Measurements from ENCODE around the gene ARAP2. TPM values are rescaled to one million over a fixed set of nuclear protein-coding genes. Genes with fewer than 3 reads are reported as not detected.
A peak's percentile ranks its signal among the peaks of the same experiment; 100 is the strongest.

Gene ARAP2
- total RNA-seq, 2 experiments from 2014 or later = 6.9 to 8.6 TPM

DNA sequence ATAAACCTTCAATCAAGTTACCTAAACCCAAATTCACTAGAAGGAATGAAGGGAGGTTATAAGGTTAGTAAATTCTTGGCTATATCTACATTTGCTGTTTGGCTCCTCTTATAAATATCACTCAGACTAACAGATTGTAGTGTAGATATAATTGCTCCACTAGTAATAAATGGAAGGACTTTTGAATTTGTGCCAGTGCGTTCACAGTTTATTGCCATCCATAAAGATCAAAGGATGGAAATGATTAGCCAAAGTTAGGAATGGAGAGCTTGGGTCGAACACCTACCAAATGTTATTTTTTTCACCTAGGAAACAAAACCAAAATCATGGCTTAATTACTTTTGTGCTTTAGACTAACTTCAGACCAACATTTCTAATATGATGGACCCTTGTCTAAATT is 46.3 kb upstream of the ARAP2 start:
- no peaks in the 10 kb centered on the region for H4K20me1 ChIP-seq (ENCODE audit: insufficient read depth, low read length)
- POLR2A ChIA-PET = no interaction called here
- H3K79me2 ChIP-seq (ENCODE audit: insufficient read depth, low read depth, low read length) = no peaks in the 10 kb centered on the region
- no peak overlapping the region for H3K4me3 ChIP-seq (ENCODE audit: low read depth, low read length, poor library complexity, severe bottlenecking)
- DNase-seq (ENCODE audit: low spot score) = no peak
- TF ChIP-seq, protein P1, sequence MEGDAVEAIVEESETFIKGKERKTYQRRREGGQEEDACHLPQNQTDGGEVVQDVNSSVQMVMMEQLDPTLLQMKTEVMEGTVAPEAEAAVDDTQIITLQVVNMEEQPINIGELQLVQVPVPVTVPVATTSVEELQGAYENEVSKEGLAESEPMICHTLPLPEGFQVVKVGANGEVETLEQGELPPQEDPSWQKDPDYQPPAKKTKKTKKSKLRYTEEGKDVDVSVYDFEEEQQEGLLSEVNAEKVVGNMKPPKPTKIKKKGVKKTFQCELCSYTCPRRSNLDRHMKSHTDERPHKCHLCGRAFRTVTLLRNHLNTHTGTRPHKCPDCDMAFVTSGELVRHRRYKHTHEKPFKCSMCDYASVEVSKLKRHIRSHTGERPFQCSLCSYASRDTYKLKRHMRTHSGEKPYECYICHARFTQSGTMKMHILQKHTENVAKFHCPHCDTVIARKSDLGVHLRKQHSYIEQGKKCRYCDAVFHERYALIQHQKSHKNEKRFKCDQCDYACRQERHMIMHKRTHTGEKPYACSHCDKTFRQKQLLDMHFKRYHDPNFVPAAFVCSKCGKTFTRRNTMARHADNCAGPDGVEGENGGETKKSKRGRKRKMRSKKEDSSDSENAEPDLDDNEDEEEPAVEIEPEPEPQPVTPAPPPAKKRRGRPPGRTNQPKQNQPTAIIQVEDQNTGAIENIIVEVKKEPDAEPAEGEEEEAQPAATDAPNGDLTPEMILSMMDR (conservative IDR thresholded peaks at IDR 0.05; ENCODE audit: low read length) = no peak
- TF ChIP-seq EZH2phosphoT487 (IDR thresholded peaks at IDR 0.05; ENCODE audit: borderline replicate concordance, low read depth, low read length) = no peak
- BruUV-seq (replicated peaks) = no TSS peak
- H3K4me2 ChIP-seq (ENCODE audit: low read length) = no peak overlapping the region
- no peaks in the 10 kb centered on the region for H3K9me2 ChIP-seq (ENCODE audit: insufficient read depth, low read length)
- no peaks in the 10 kb centered on the region for H3K4me1 ChIP-seq (ENCODE audit: insufficient read depth, low read length, poor library complexity, severe bottlenecking)
- no peak overlapping the region for H2AFZ ChIP-seq (ENCODE audit: low read length)
- H3K9me3 ChIP-seq (ENCODE audit: low read length) = no peaks in the 10 kb centered on the region
- CTCF ChIA-PET (ENCODE audit: unreplicated experiment) = no interaction called here
- intact Hi-C loops (cut with micrococcal nuclease; ENCODE audit: unreplicated experiment) = no loop called here
- H3K27ac ChIP-seq (ENCODE audit: low read depth, low read length, poor library complexity, severe bottlenecking) = no peak overlapping the region
- H3K36me3 ChIP-seq (ENCODE audit: insufficient read depth, low read length) = no peaks in the 10 kb centered on the region

DNA sequence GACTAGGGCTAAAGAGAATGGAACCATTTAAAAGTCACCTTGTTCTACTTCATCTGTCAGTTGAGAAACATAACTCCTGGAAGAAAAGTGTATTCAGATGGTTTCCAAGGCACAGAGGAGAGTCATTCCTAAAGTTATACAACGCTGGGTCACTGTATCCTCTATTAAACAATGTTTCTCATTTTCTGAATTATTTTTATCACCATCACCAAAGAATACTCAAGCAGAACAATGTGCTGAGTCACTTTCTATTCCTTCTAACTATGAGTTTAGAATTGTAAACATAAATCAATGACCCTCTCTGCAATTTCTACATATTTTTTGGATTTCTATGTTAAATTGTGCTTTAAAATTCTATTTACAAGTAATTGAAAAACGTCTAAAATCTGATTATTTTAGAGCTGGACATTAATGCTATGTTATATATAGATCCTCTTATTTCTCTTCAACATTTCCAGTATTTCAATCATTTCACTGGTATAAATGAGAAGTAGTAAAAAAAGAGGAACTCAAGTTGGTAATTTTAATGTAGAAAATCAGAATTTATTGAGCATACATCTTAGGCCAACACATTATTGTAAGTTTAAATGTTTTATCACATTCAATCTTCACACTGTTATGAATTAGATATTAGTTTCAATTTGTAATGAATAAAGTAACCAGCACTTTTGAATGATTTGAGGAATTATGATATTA is 44.6 kb upstream of the ARAP2 start:
- no peaks in the 10 kb centered on the region for H3K36me3 ChIP-seq (ENCODE audit: insufficient read depth, low read length)
- no peaks in the 10 kb centered on the region for H3K9me3 ChIP-seq (ENCODE audit: low read length)
- no peak overlapping the region for H3K27ac ChIP-seq (ENCODE audit: low read depth, low read length, poor library complexity, severe bottlenecking)
- ChIA-PET CTCF (ENCODE audit: unreplicated experiment) (no interaction called here), POLR2A (no interaction called here)
- H4K20me1 ChIP-seq (ENCODE audit: insufficient read depth, low read length) = no peaks in the 10 kb centered on the region
- no peak for TF ChIP-seq EZH2phosphoT487 (IDR thresholded peaks at IDR 0.05; ENCODE audit: borderline replicate concordance, low read depth, low read length)
- TF ChIP-seq, protein P1 (conservative IDR thresholded peaks at IDR 0.05; ENCODE audit: low read length) = no peak
- no peak for DNase-seq (ENCODE audit: low spot score)
- H3K4me3 ChIP-seq (ENCODE audit: low read depth, low read length, poor library complexity, severe bottlenecking) = no peak overlapping the region
- BruUV-seq (replicated peaks) = no TSS peak
- no peak overlapping the region for H2AFZ ChIP-seq (ENCODE audit: low read length)
- intact Hi-C loops (cut with micrococcal nuclease; ENCODE audit: unreplicated experiment) = no loop called here
- H3K4me1 ChIP-seq (ENCODE audit: insufficient read depth, low read length, poor library complexity, severe bottlenecking) = no peaks in the 10 kb centered on the region
- no peaks in the 10 kb centered on the region for H3K9me2 ChIP-seq (ENCODE audit: insufficient read depth, low read length)
- no peak overlapping the region for H3K4me2 ChIP-seq (ENCODE audit: low read length)
- no peaks in the 10 kb centered on the region for H3K79me2 ChIP-seq (ENCODE audit: insufficient read depth, low read depth, low read length)

- Histone ChIP-seq H3K9me2 (ENCODE audit: insufficient read depth, low read length) (no peaks in the 10 kb centered on the region), H3K79me2 (ENCODE audit: insufficient read depth, low read depth, low read length) (no peaks in the 10 kb centered on the region), H3K4me2 (ENCODE audit: low read length) (no peak overlapping the region), H4K20me1 (ENCODE audit: insufficient read depth, low read length) (no peaks in the 10 kb centered on the region), H3K4me3 (ENCODE audit: low read depth, low read length, poor library complexity, severe bottlenecking) (no peak overlapping the region), H3K36me3 (ENCODE audit: insufficient read depth, low read length) (no peaks in the 10 kb centered on the region), H2AFZ (ENCODE audit: low read length) (peak overlapping the region; percentile 56; the same call in 1 of the 2 replicates), H3K27ac (ENCODE audit: low read depth, low read length, poor library complexity, severe bottlenecking) (no peak overlapping the region), H3K4me1 (ENCODE audit: insufficient read depth, low read length, poor library complexity, severe bottlenecking) (no peaks in the 10 kb centered on the region), H3K9me3 (ENCODE audit: low read length) (no peaks in the 10 kb centered on the region)
- TF ChIP-seq, protein P1 (conservative IDR thresholded peaks at IDR 0.05; ENCODE audit: low read length) = no peak
- TF ChIP-seq EZH2phosphoT487 (IDR thresholded peaks at IDR 0.05; ENCODE audit: borderline replicate concordance, low read depth, low read length) = no peak
- BruUV-seq (replicated peaks) = no TSS peak
- DNase-seq (ENCODE audit: low spot score) = no peak
- ChIA-PET CTCF (ENCODE audit: unreplicated experiment) (interaction anchor here (0.6 kb wide), 1 partner anchor 41 kb away, joined by 3 read pairs; no protein-coding TSS in a partner anchor), POLR2A (no interaction called here)
- intact Hi-C loops (cut with micrococcal nuclease; ENCODE audit: unreplicated experiment) = no loop called here
Measured at GRCh38 chr4:36286481-36286871, 42.2 kb upstream of the ARAP2 start.
